HepG2 (cell line): ENCODE measurements around the gene PDZD4. TPM values are rescaled to one million over a fixed set of nuclear protein-coding genes. Genes with fewer than 3 reads are reported as not detected.

Source experiments
- ATF3 ChIP-seq: sonication (generic); formaldehyde crosslinking; IDR thresholded peaks from 2 replicates; pipeline ENCODE4 v1.4.0; 2020; ENCODE audit warnings: missing genetic modification reagents
- BCL6 ChIP-seq: IDR thresholded peaks from 2 replicates; pipeline ENCODE4 v1.6.1; 2016; ENCODE audit warnings: missing genetic modification reagents, missing compliant biosample characterization
- GATAD2A ChIP-seq: IDR thresholded peaks from 2 replicates; pipeline ENCODE4 v1.6.1; 2016
- KDM5B ChIP-seq: sonication (generic); formaldehyde crosslinking; IDR thresholded peaks from 2 replicates; pipeline ENCODE4 v1.4.0; 2020; ENCODE audit warnings: missing genetic modification reagents, mild to moderate bottlenecking, borderline replicate concordance
- MAFG ChIP-seq: sonication (generic); formaldehyde crosslinking; IDR thresholded peaks from 2 replicates; pipeline ENCODE4 v1.5.1; 2020; ENCODE audit warnings: mild to moderate bottlenecking, missing genetic modification reagents
- NR0B2 ChIP-seq: sonication (generic); formaldehyde crosslinking; IDR thresholded peaks from 2 replicates; pipeline ENCODE4 v1.4.0; 2020; ENCODE audit warnings: mild to moderate bottlenecking, missing genetic modification reagents
- SNAPC2 ChIP-seq: sonication (generic); formaldehyde crosslinking; IDR thresholded peaks from 2 replicates; pipeline ENCODE4 v1.8.1; 2022; ENCODE audit warnings: mild to moderate bottlenecking, missing genetic modification reagents
- SNAPC5 ChIP-seq: sonication (generic); formaldehyde crosslinking; IDR thresholded peaks from 2 replicates; pipeline ENCODE4 v1.8.1; 2023; ENCODE audit warnings: mild to moderate bottlenecking, missing genetic modification reagents, borderline replicate concordance
- ZGPAT ChIP-seq: IDR thresholded peaks from 2 replicates; pipeline ENCODE4 v1.6.1; 2016; ENCODE audit warnings: mild to moderate bottlenecking
- ZNF337 ChIP-seq: sonication (generic); formaldehyde crosslinking; IDR thresholded peaks from 2 replicates; pipeline ENCODE4 v1.5.1; 2020; ENCODE audit warnings: missing genetic modification reagents, low read depth, mild to moderate bottlenecking, borderline replicate concordance
- ZNF513 ChIP-seq: sonication (generic); formaldehyde crosslinking; conservative IDR thresholded peaks from 2 replicates; pipeline ENCODE4 v1.5.0; 2020; ENCODE audit warnings: missing genetic modification reagents
- ZNF543 ChIP-seq: sonication (generic); formaldehyde crosslinking; IDR thresholded peaks from 2 replicates; pipeline ENCODE4 v1.4.0; 2020; ENCODE audit warnings: mild to moderate bottlenecking, missing genetic modification reagents
- ZNF646 ChIP-seq: sonication (generic); formaldehyde crosslinking; IDR thresholded peaks from 2 replicates; pipeline ENCODE4 v1.9.0; 2021; ENCODE audit warnings: mild to moderate bottlenecking, missing genetic modification reagents
- ZXDC ChIP-seq: sonication (generic); formaldehyde crosslinking; IDR thresholded peaks from 2 replicates; pipeline ENCODE4 v1.5.0; 2020; ENCODE audit warnings: mild to moderate bottlenecking, missing genetic modification reagents
- polyA plus RNA-seq, 8 experiments: library from polyadenylated mRNA; depleted of rRNA in 3 of 8; stranded (reverse) in 7 of 8; unstranded in 1 of 8; fragments of >200 nt; fragmentation: Illumina TruSeq in 4 of 8; extraction: Trizol in 4 of 8; gene quantifications; 2 replicates each; pipeline versions ENCODE4 v1.2.1 to v1.2.3, GENCODE V29; 2011 to 2016; ENCODE audit warnings: low read depth in 4 of 8, missing spikeins in 1 of 8, mixed read lengths in 1 of 8; ENCODE audit not compliant: insufficient read depth in 1 of 8
- total RNA-seq, 5 experiments: library from RNA; depleted of rRNA; stranded (reverse); fragments of >200 nt; fragmentation: Illumina TruSeq; extraction: Trizol; gene quantifications; 2 replicates each; pipeline ENCODE4 v1.2.3, GENCODE V29; 2016; ENCODE audit warnings: low read depth in 1 of 5

Gene PDZD4
- total and polyA plus RNA-seq, 2 of the 13 experiments (the other 11 are each of a cell fraction or from before 2014, with no cell fraction given): not detected

- no peak for TF ChIP-seq ZNF513 (CRISPR knock-in tag)
- no peak for TF ChIP-seq ZNF543 (CRISPR knock-in tag)
- TF ChIP-seq BCL6 (CRISPR knock-in tag): 0 out of 2 replicates have a peak, but pooled peaks have one; percentile 13
- no peak for TF ChIP-seq SNAPC2
- peak; percentile 54 for TF ChIP-seq GATAD2A (CRISPR knock-in tag)
- TF ChIP-seq MAFG: no peak
- TF ChIP-seq ZNF337 (CRISPR knock-in tag): no peak
- TF ChIP-seq KDM5B (CRISPR knock-in tag): no peak
- TF ChIP-seq ZGPAT (CRISPR knock-in tag): no peak
- TF ChIP-seq ZXDC (CRISPR knock-in tag): no peak
- no peak for TF ChIP-seq NR0B2 (CRISPR knock-in tag)
- TF ChIP-seq ZNF646 (CRISPR knock-in tag): no peak
- no peak for TF ChIP-seq ATF3
- no peak for TF ChIP-seq SNAPC5 (CRISPR knock-in tag)
Measured at GRCh38 chrX:153763989-153764755, 66.2 kb downstream of the PDZD4 start, which contains the start of gene PLXNB3 (continued).
